ENCODE results near the gene FRG2.
"Not testable (repeated sequence)": the region's sequence is repeated elsewhere in the genome, so short reads cannot be mapped to it uniquely, and the experiment has no call there.

GRCh38 chr4:189985651-189986243, 41.3 kb downstream of the FRG2 start:
- not testable (repeated sequence) for TF ChIP-seq CTCF (optimal IDR thresholded peaks at IDR 0.05 in 1 of 3, IDR thresholded peaks at IDR 0.05 in 1 of 3, conservative IDR thresholded peaks at IDR 0.05 in 1 of 3; ENCODE audit: extremely low read depth in 1 of 3, insufficient read depth in 2 of 3, low read length in 3 of 3); EZH2 (IDR thresholded peaks at IDR 0.05; ENCODE audit: low read length)
